OCI-LY7 (cell line): ENCODE results near the gene CFAP92.

Experiments used
- CTCF ChIP-seq: fragments of 200-600 bp; sonication (generic); conservative IDR thresholded peaks from 2 replicates; pipeline ENCODE4 v1.5.1; 2014; ENCODE audit warnings: mild to moderate bottlenecking, antibody characterized with exemption, low read length, moderate library complexity, mixed read lengths
- EZH2phosphoT487 ChIP-seq: fragments of 200-600 bp; sonication (generic); IDR thresholded peaks from 2 replicates; pipeline ENCODE4 v1.6.1; 2018; ENCODE audit warnings: low read depth, borderline replicate concordance, mild to moderate bottlenecking, mixed run types, antibody characterized with exemption, low read length, moderate library complexity, mixed read lengths

DNA sequence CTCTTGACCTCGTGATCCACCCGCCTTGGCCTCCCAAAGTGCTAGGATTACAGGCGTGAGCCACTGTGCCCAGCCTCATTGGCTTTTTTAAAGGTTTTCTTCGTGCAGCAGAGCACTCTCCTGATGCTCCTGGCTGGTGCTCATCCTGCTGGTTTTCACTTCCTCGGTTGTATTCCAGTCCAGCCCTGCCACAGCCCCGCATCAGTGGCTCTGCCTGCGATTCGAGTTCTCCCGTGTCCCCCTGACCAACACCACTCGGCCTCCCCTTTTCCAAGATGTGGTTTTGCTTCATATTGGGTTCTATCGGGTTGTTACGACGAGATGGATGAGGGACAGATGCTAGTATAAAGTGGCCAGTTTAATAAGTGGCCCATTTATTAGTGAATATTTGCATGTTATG lies 35.0 kb upstream of the CFAP92 start:
- TF ChIP-seq CTCF: no peak
- no peak for TF ChIP-seq EZH2phosphoT487
